GM19467 (cell line): ENCODE data around the gene C1orf21.

Experiments
- ATAC-seq: cut with Tn5 transposase; IDR thresholded peaks from one replicate; pipeline ENCODE4 v1.9.1; 2021; ENCODE audit warnings: mild to moderate bottlenecking, moderate library complexity; ENCODE audit not compliant: unreplicated experiment

The C1orf21 gene

DNA sequence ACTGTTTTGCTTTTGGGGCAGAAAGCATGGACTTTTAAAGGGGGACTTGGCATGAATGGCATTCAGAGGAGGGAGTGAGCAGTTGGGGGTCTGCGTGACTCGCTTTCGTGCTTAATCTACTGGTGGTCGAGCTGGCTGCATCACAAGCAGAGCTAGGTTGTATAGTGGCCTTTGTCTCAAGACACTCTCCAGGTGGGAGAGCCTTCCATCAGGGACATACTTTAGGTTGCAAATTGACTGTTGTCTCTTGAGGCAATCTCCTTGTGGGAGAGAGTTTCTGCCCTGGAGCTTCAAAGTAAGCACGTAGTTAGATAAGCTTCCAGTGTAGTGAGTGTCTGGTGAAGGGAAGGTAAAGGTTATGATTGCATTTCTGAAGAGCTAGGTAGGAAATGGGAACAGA, 93.9 kb downstream of the C1orf21 start:
- ATAC-seq: no peak

GRCh38 chr1:184482136-184482535, 95.3 kb downstream of the C1orf21 start:
- ATAC-seq: no peak

DNA sequence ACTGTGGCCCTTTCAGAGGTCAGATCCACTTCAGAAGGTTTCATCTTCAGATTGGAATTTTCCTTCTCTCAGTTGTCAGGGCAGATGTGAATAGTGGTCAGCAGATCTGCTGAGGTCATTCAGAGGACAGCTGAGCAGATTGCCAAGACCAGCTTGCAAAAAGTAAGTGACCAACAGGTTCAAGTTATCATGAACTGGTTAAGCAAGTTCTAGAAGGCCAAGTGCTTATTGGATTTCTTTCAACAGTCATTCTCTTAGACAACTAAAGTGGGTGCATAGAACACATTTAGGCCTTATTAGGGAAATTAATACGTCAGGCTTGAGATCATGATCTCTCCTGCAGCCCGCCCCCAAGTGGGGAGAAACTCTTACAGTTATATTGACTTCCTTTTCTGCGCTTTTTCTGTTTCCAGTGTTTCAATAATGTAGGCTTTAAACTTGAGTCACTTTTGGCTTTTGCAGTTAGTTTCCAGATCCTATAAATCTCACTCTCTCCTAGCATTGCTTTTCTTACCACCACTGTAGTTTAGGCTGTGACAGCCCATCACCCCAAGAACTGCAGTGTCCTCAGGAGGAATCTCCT, 96.4 kb downstream of the C1orf21 start:
- no peak for ATAC-seq

DNA sequence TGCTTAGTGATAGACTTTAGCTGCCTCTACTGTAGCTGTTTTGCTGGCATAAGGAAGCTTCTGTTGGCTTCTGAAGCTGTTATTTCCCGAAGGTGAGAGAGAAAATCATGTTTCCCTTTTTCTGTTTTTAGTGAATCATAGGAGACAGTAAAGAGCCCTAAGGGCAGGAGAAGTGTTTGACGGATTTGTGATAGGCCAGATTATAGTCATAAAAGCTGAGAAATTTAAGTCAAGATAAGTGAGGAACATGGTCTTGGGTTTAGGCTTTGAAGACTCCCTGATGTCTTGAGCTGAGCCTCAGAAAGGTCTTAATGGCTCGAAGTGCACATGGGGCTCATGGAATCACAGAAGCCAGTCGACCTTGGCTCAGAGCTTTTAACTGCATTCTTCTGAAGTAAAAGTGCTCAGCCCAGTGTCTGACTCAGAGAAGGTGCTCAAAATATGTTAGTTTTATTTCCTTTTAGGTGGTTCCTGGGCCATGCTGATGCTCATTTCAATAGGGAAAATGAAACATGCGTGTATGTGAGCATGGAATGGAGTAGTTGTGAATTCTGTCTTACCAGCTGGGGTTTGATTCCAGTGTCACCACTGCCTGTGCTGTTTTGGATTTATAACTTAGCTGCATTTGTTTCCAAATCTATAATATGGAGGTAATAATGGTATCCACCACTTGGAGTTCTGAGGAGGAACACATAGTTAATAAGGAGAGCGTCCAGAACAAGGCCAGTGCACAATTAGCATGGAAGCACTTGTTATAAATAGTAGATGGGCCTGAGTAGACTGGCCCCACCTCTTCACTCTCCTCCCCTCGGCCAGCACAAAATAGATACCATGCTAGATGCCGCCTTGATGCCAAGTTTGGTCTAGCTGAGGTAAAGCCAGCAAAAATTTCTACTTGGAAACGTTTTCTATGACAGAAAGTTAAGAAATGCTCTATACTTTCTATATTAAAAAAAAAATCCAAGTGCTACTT, 99.2 kb downstream of the C1orf21 start:
- ATAC-seq: no peak

DNA sequence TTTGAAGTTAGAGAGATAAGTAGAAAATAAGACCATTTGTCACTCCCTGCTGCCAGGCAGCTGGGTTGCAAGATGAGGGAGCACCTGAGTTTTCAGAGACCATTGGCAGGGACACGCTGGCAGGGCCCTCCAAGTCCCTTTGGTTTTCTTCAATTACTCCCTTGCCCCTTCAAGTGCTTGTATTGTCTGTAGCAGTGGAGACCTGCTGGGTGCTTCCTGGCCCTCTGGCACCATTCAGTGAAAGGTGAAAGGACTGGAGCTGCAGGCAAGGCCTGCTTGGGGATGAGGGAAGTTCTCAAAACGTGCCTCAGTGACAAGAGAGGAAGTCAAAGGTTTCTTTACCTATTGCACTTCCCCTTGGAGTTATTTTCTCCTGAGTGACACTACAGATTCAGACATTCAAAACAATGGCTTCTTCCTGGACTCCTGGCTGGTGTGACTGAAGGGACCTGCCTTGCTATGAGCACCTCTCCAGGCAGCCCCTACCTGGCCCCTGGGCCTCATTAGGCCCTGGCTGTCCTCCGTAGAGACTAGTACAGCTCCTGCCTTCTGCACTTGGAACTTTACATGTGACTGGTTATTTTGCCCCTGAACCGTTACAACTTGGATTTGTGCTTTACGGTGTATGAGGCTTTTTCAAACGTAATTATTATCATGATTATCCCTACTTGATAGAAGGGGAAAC, 100.1 kb downstream of the C1orf21 start:
- no peak for ATAC-seq

DNA sequence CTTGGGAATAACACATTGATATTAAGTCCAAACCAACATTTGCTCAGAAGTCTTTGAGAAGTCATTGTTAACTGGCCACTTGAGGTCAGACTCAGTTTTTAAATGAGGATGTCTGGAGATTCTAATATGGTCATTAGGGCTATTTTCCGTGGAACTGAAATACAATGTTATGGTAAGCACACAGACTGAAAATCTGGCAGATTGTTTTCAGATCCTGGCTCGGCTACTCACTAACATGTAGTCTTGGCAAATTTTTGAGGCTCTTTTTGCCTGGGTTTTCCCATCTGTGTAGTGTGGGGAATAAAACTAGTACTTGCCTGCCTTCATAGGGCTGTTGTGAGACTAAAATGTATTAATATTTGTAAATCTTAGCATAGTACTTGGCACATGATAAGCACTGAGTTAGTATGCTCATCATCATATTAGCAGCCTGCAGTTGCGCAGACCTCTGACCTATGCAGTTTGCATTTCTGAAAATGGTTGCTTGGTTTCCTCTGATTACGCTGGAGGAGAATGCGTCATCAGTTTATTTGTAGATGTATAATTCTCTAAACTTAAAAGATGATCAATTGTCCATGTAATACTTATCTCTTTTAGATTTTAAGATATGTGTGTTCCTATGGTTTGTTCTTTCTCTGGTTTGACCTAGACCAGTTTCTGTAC, 100.8 kb downstream of the C1orf21 start:
- ATAC-seq: no peak

DNA sequence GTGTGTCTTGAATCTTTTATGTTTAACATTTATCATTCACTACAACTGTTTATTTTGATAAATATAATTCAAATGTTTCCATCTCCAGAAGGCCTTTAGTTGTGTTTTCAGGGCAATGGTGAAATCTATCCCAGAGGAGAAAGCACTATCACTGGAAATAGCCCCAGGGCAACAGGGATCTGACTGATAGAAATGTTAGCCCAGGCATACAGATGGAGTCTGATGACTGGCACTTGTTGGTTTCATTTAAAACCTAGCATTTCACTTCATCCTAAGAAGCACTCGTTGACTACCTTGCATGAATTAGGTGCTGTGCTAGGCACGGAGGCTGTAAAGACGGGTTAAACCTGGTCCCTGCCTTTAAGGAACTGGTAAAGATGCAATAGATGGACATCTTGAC, 103.1 kb downstream of the C1orf21 start:
- ATAC-seq: no peak

DNA sequence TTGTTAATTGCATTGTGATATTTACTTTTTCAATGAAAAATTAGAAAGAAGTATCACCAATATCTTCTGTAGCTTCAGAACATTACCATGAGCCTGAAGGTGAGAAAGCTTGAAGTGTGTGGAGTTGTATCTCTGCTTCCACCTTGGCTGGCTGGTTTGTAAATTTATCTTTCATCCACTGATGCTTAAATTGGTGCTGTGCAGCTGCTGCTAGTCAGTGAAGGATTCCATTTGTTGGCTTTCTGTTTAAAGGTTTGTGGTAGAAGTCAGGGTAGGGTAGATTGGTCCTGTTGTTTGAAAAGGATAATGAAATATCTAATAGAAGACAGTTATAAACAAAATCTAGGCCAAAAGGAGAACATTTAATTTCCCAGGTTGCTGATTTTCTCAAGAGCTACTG, 105.7 kb downstream of the C1orf21 start:
- ATAC-seq: no peak

- ATAC-seq: no peak
Observed at GRCh38 chr1:184493987-184494388, 107.2 kb downstream of the C1orf21 start.

DNA sequence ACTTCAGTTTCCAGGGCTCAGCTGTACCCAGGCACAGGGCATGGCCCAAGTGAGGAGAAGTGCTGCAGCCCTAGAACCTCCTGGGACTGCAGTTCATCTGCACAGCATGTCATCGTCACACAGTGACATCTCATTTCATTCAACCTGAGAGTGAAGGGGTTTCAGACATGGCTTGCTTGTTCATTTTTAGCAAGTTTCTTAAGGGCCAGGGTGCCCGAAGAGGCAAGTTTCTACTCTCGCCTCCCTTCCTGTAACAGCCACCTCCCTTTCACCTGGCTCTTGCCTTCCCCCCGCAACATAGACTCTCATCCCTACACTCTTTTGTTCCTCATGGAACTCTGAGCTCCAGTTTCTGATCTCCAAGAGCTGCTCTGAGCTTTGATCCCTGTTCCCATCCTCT, 108.1 kb downstream of the C1orf21 start:
- ATAC-seq: peak; percentile 62

- no peak for ATAC-seq
Observed at GRCh38 chr1:184497959-184498723, 111.3 kb downstream of the C1orf21 start.

DNA sequence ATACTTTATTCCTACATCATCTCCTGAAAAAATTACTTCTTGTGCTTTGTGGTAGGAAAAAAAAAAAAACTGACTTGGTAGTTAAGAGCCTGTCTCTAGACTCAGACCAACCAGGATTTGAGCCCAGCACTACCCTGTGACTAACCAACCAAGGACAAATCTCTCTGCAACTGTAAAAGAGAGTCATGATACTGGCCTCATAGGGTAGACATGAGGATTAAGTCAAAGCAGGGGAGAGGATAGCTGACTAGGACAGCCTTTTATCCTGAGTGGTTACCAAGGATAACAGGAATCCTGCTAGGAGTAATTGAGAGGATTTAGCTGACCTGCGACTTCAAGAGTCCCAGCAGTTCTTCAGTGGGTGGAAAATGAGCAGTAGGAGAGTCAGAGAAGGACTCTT, 112.8 kb downstream of the C1orf21 start:
- ATAC-seq: no peak

GRCh38 chr1:184502161-184502560, 115.3 kb downstream of the C1orf21 start:
- no peak for ATAC-seq

GRCh38 chr1:184503221-184503749, 116.5 kb downstream of the C1orf21 start:
- ATAC-seq: no peak

GRCh38 chr1:184504040-184504954, 117.5 kb downstream of the C1orf21 start:
- no peak for ATAC-seq

GRCh38 chr1:184504955-184505338, 118.1 kb downstream of the C1orf21 start:
- ATAC-seq: no peak

GRCh38 chr1:184506481-184506880, 119.7 kb downstream of the C1orf21 start:
- ATAC-seq: no peak

DNA sequence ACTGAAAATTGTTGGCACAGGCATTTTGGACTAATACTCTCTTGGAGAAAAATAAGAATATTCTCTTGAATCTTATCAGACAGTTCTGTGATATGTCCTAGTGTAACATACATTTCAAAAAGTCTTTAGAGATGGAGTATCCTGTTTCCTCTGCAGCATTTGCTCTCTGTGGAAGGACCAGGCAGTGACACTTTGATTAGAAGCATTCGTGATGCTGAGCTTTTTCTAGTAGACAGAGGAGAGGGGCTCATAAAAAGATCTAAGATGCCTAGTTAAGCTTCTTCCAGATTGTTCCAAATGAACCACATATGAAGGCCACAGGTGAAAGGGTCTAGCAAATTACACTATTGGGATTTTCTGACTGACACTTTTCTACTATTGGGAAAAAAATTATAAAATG, 120.3 kb downstream of the C1orf21 start:
- no peak for ATAC-seq

DNA sequence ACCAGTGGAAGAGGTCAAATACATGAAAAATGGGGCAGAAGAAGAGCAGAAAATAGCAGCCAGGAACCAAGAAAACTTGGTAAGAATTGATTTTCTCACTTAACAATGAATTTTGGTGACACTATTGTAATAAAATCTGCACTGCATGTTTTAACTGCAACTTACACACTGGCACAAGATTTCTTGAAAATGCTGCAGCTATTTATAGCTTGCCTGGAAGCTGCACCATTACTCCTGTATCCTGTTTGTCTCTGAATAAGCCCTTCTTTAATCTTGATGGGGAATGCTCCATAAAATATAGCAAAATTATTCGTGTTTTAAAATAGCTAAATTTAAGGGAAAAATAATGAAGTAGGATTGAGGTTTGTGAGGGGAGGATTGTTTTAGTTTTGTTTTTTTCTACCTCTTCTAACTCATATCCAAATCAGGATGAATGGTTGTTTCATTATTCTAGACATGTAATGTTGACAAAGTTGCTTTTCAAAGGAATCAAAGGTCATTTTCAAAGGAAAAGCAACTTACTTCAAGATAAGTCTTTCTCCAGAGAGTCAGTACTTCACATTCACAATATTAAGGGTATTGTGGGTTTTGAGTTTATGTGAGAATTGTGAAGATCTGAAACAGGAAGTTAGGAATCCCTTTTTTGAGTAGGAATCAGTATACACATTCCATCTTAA, 120.9 kb downstream of the C1orf21 start:
- no peak for ATAC-seq
